GM19238 (cell line): ENCODE measurements around the gene VPS54.

Experiments
- DNase-seq: peaks from one replicate; pipeline ENCODE4 v3.0.0; 2011; ENCODE audit warnings: low spot score; ENCODE audit not compliant: insufficient read length

VPS54 gene, protein sequence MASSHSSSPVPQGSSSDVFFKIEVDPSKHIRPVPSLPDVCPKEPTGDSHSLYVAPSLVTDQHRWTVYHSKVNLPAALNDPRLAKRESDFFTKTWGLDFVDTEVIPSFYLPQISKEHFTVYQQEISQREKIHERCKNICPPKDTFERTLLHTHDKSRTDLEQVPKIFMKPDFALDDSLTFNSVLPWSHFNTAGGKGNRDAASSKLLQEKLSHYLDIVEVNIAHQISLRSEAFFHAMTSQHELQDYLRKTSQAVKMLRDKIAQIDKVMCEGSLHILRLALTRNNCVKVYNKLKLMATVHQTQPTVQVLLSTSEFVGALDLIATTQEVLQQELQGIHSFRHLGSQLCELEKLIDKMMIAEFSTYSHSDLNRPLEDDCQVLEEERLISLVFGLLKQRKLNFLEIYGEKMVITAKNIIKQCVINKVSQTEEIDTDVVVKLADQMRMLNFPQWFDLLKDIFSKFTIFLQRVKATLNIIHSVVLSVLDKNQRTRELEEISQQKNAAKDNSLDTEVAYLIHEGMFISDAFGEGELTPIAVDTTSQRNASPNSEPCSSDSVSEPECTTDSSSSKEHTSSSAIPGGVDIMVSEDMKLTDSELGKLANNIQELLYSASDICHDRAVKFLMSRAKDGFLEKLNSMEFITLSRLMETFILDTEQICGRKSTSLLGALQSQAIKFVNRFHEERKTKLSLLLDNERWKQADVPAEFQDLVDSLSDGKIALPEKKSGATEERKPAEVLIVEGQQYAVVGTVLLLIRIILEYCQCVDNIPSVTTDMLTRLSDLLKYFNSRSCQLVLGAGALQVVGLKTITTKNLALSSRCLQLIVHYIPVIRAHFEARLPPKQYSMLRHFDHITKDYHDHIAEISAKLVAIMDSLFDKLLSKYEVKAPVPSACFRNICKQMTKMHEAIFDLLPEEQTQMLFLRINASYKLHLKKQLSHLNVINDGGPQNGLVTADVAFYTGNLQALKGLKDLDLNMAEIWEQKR

GRCh38 chr2:64019083-64019974 lies at the start of gene VPS54:
TSS of gene VPS54 (minus strand) at chr2:64019428. CDS start at chr2:63983999, 35,429 bp downstream.
- DNase-seq, result peak; percentile 49

- DNase-seq, result no peak
These were observed 48.1 kb upstream of the VPS54 start for GRCh38 chr2:64067326-64067725.

DNA sequence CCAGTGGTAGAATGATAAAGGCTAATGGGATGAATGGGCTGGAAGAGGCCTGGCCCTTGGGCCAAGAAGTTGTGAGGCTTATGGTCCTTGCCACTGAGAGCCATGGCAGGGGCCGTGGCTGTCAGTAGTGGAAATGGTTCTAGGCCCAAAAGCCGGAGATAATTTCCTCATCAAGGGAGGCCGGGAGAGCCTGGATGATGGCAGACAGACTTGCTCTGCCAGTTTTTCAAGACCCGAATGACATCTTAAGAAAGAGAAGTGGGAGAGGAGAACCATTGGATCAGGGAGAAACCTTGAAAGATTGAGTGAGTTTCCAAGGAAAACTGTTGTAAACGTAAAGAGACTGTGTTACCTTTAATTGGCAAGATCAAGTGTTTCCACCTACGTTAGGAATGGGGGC lies 46.3 kb upstream of the VPS54 start:
- no peak for DNase-seq

- no peak for DNase-seq
These were observed 44.7 kb upstream of the VPS54 start for GRCh38 chr2:64063924-64064331.

- DNase-seq, result no peak
These were observed 44.2 kb upstream of the VPS54 start for GRCh38 chr2:64063454-64063853.

GRCh38 chr2:64062840-64063239 lies 43.6 kb upstream of the VPS54 start:
- DNase-seq, result no peak

DNA sequence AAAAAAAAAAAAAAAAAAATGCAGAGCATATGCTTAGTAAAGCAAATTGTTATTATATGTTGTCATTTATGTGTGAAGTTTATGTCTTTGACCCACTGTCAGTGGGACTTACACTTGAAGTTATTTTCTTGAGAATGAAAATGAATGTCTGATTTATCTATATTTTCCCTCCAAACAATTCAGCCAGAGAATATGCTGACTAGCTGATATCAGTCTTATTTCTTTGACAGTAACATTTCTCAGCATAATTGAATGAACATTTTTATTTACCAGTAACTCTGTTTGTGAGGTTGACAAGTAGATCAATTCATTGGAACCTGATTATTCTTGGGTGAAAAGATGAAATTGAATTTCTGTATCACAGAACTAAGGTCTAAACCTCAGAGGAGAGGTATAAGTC lies 40.0 kb upstream of the VPS54 start:
- no peak for DNase-seq

- no peak for DNase-seq
These were observed 36.8 kb upstream of the VPS54 start for GRCh38 chr2:64056021-64056420.

DNA sequence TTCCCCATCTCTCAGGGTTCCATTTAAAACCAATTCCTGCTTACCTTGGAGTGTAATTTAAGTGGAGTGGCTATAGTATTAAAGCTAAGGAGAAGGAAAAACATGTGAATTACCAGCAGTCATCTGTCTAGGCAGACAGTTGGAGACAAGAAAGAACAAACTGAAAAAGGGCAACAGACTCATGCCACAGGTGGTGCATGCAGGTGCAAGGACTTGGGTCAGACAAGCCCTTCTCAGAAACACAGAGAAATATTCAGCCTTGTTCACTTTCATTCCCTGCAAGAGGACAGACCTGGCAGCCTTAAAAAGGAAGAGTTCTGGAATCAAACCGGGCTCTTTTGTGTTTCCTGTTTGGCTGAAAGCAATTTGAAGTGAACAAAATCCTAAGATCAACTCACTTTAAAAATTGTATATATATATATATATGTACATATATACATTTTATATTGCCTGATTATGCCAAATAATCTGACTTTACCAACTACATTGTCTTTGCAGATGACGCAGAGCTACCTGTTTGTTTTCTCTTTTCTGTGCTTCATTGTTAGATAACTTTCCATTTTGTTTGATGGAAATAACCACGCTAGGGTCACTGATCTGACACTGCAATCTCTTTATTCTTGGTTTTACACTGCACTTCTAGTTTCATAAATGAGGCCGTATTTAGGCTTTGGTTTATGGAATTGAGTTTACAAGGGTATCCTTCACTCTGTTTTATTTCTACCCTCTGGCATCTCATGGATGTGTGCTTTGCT lies 35.1 kb upstream of the VPS54 start:
- no peak for DNase-seq

DNA sequence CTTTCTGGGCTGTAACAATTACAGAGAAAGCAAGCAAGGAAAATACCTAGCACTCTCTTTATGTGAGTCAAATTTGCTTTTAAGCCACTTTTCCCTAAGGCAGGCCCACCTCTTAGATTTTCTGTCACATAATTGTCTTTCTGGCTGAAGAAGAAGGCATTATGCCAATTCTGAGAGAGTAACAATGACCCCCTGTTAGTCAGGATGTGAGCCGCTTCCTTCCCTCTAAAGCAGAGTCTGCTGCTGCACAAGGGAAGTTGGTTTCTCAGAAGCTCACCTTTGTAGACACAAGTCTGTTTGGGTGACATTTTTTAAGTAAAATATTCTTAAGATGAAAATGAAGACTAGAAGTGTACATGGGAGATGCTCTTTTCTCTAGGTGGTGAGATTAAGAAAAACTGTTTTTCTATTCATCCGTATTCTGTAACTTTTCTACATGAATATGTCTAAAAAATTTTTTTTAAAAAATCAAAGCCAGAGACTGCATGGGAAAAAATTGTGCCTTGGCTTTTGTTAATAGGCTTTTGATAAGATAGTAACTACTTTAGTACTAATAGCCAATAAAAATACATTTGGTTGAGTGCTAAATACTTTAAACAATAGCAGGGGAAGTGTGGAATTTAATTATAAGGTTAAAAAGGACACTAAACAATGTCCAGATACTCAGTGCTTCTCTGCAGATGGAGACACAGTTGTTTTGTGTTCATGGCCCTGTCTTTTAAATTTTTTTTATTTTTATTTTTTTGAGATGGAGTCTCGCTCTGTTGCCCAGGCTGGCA lies 33.4 kb upstream of the VPS54 start:
- no peak for DNase-seq

GRCh38 chr2:64049633-64050220 lies 30.5 kb upstream of the VPS54 start:
- peak; percentile 47 for DNase-seq

DNA sequence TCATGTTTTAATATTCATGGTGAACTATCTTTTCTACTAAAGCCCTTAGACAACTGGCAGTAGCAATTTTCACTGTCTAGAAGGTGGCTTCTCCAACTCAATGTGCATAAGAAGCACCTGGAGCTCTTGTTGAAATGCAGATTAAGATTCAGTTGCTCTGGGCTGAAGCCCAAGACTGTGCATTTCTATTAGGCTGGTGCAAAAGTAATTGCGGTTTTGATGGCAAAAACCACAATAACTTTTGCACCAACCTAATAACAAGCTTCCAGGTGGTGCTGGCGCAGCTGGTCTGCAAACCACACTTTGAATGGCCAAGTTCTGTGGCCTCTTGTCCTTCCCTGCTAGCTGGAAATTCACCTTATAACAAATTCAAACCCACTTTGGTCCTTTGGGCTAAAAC lies 26.7 kb upstream of the VPS54 start:
- DNase-seq, result no peak

DNA sequence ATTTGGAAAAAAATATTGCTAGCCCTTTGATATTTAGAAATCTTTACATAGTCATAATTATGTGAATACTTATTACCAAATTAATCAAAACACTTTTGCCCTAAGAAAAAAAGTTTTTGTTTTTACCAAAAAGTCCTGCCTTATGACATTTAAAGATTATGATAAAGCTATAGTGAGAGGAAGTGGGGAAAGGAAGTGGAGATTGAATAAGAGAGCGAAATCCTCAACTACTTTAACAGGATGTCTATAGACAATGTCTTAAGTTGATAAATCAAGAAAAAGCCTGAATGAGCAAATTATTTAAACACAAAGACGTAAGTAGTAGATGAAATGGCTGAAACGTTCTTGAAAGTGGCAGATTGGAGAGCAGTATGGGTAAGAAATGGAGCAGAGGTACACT lies 20.9 kb upstream of the VPS54 start:
- no peak for DNase-seq

- peak; percentile 48 for DNase-seq
These were observed 16.9 kb upstream of the VPS54 start for GRCh38 chr2:64036034-64036705.

DNA sequence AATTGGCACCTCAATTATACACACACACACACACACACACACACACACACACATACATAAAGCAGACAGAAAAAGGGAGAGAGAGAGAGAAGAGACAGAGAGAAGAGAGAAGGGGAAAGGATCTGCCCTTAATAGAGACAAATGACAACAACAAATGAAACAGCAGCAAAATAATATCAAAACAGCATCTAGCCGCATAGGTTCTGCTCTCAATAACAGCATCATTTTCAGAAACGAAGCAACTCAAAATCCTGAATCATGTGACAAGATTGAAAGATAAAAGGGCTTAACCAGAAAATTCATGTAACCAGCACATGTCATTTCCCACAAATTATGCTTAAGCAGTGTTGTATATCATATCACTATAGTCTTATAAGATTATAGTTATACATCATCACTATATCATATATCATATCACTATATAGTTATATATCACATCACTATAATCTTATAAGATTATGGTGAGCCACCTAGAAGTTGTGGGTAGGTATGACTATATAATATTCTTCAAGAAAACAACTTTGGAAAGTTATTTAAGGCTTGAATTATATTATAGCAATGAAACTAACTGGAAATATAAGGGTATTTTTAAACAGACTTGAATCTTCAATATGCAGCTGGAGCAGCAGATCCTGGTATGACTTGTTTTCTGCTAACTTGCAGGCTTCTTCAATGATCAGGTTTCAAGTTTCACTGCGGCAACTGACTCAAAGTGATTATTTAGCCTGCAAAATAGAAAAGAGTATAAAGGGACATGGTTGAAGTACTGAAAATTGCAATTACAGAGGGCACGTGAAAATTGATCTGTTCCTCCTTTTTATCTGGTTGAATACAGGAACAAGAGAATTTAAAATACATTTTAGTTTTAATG lies 16.1 kb upstream of the VPS54 start:
- no peak for DNase-seq

DNA sequence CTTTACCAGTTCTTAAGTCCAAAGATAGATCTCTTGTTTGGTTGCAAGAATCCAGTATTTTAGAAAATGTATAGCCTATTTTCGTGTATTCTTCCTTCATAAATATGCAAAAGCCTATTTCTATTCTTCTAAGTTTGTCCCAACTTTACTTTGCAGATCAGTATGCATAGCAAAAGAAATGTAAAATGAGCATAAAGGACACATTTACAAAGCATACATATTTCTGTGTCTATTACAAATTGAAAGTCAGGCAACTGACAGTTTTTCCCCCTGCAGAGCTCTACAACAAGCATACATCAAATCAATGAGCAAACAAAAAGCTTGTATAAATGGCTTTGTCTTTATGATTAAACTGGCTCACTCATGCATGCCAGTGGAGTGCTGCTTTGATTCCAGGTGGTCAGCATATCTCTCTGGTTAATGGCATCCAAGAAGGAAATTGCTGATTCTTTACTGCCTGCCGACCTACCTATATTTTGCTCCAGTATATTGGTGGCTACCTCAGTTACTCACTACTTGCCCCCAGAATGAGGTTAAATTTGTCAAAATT lies 10.0 kb upstream of the VPS54 start:
- no peak for DNase-seq

DNA sequence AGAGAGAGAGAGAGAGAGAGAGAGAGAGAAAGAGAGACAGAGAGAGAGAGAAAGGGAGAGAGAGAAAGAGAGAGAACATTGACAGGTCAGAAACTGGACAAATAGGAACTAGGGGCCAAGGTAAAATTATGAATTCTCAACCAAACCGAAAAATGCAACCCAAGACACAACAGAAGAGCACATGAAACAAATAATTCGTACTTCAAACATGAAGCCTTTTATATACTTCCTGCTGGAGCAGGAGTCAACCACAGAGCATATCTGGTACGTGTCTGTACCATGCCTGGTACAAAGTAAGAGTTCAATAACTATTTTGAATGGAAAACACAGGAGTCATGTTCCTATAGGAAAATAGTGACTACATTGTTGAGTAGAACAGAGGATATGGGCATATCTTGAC lies 6.5 kb upstream of the VPS54 start:
- DNase-seq, result no peak
